Activated CD4-positive, alpha-beta T cell treated with anti-CD3 and anti-CD28 coated beads for 1 hour (primary cell): Measurements from ENCODE around the gene VAV2.

ENCODE experiments used
- DNase-seq: peaks from one replicate; pipeline ENCODE4 v3.0.0-alpha.2; 2020

Gene VAV2

GRCh38 chr9:133848471-133849109, 143.5 kb downstream of the VAV2 start:
- no peak for DNase-seq

GRCh38 chr9:133846483-133847090, 145.5 kb downstream of the VAV2 start:
- no peak for DNase-seq

GRCh38 chr9:133845440-133845839, 146.7 kb downstream of the VAV2 start:
- no peak for DNase-seq

GRCh38 chr9:133844881-133845410, 147.2 kb downstream of the VAV2 start:
- DNase-seq, result no peak

GRCh38 chr9:133844398-133844784, 147.7 kb downstream of the VAV2 start:
- no peak for DNase-seq

GRCh38 chr9:133843751-133844397, 148.2 kb downstream of the VAV2 start:
- no peak for DNase-seq

- no peak for DNase-seq
Observed at GRCh38 chr9:133843250-133843649, 148.9 kb downstream of the VAV2 start.

- DNase-seq, result no peak
Observed at GRCh38 chr9:133842721-133843227, 149.3 kb downstream of the VAV2 start.

- DNase-seq, result no peak
Observed at GRCh38 chr9:133842174-133842573, 149.9 kb downstream of the VAV2 start.

- DNase-seq, result no peak
Observed at GRCh38 chr9:133841167-133841812, 150.8 kb downstream of the VAV2 start.

GRCh38 chr9:133839822-133840329, 152.2 kb downstream of the VAV2 start:
- no peak for DNase-seq

- DNase-seq, result no peak
Observed at GRCh38 chr9:133838859-133839507, 153.1 kb downstream of the VAV2 start.

- DNase-seq, result no peak
Observed at GRCh38 chr9:133837627-133838597, 154.2 kb downstream of the VAV2 start.

GRCh38 chr9:133836818-133837217, 155.3 kb downstream of the VAV2 start:
- no peak for DNase-seq

GRCh38 chr9:133836001-133836758, 155.9 kb downstream of the VAV2 start:
- DNase-seq, result no peak

- no peak for DNase-seq
Observed at GRCh38 chr9:133835262-133835901, 156.7 kb downstream of the VAV2 start.

GRCh38 chr9:133834080-133834976, 157.8 kb downstream of the VAV2 start:
- DNase-seq, result no peak

- DNase-seq, result no peak
Observed at GRCh38 chr9:133833388-133834025, 158.6 kb downstream of the VAV2 start.
